Ishikawa (cell line): Measurements from ENCODE around the gene ZNF273.

Experiments
- RAD21 ChIP-seq: IDR thresholded peaks from 2 replicates; pipeline ENCODE4 v1.6.1; 2012; ENCODE audit warnings: low read depth
- TF ChIP-seq, protein P1 (sequence below): IDR thresholded peaks from 2 replicates; pipeline ENCODE4 v1.6.1; 2012

DNA sequence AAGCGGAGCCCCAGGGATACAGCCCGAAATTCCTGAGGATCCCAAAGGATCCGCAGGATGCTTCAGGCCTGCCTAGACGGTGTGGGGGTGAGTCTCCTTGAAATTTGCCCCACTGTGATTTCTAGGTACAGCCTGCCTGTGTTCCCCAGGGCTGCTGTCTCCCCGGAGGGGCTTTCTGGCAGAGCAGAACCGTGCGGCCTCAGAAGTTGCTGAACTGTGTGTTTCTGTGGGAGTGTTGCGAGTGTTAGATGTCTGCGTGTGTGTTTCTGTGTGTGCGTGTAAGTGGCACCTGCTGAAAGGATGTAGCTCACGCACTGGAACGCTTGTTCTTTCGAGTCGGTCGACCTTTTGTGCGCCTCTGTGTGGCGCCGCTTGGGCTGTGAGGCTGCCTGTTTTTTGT lies 27.8 kb upstream of the ZNF273 start:
- no peak for TF ChIP-seq RAD21
- TF ChIP-seq, protein P1, sequence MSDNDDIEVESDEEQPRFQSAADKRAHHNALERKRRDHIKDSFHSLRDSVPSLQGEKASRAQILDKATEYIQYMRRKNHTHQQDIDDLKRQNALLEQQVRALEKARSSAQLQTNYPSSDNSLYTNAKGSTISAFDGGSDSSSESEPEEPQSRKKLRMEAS: no peak
